Measurements from ENCODE around the gene HACL1.

DNA sequence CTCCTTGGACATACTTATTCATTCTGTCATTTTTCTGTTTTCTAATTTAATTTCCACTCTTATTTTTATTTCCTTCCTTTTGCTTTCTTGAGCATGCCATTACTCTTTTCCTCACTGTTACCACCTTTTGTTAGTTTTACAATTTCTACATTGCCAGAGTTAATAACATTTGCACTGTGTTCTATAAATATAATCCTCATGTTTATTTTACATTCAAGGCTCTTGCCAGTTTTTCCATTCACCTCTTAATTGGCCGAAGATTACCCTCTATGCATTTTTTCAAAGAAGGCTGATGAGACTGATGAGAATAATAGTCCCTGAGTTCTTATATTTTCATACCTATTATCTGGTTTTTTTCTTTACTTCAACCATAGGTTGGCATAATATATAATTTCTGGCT, 10.6 kb upstream of the HACL1 start:
- TF ChIP-seq, protein P1, sequence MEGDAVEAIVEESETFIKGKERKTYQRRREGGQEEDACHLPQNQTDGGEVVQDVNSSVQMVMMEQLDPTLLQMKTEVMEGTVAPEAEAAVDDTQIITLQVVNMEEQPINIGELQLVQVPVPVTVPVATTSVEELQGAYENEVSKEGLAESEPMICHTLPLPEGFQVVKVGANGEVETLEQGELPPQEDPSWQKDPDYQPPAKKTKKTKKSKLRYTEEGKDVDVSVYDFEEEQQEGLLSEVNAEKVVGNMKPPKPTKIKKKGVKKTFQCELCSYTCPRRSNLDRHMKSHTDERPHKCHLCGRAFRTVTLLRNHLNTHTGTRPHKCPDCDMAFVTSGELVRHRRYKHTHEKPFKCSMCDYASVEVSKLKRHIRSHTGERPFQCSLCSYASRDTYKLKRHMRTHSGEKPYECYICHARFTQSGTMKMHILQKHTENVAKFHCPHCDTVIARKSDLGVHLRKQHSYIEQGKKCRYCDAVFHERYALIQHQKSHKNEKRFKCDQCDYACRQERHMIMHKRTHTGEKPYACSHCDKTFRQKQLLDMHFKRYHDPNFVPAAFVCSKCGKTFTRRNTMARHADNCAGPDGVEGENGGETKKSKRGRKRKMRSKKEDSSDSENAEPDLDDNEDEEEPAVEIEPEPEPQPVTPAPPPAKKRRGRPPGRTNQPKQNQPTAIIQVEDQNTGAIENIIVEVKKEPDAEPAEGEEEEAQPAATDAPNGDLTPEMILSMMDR (IDR thresholded peaks at IDR 0.05) = no peak
- TF ChIP-seq POLR2A (IDR thresholded peaks at IDR 0.05) = no peak
- TF ChIP-seq POLR2AphosphoS5 (IDR thresholded peaks at IDR 0.05; ENCODE audit: insufficient read depth in 1 of 2, low read depth in 1 of 2) = no peak
